H4 (cell line): ENCODE measurements around the gene CEP112. TPM values are rescaled to one million over a fixed set of nuclear protein-coding genes. Genes with fewer than 3 reads are reported as not detected.

ENCODE experiments used
- DNase-seq: peaks from one replicate; pipeline ENCODE4 v3.0.0-alpha.2; 2015; ENCODE audit warnings: low spot score
- total RNA-seq: library from RNA; depleted of rRNA; stranded (reverse); fragments of >200 nt; shearing (Covaris generic); gene quantifications from 2 replicates; pipeline ENCODE4 v1.2.3, GENCODE V29; 2014; rRNA removed

The CEP112 gene
- total RNA-seq, 1 experiment from 2014 or later, result 3.0 TPM

- DNase-seq, result no peak
These were observed 592.3 kb downstream of the CEP112 start for GRCh38 chr17:65599650-65600049.

- DNase-seq, result no peak
These were observed 593.2 kb downstream of the CEP112 start for GRCh38 chr17:65598746-65599145.

GRCh38 chr17:65595071-65595656 lies 596.8 kb downstream of the CEP112 start:
- no peak for DNase-seq

GRCh38 chr17:65593855-65594845 lies 597.8 kb downstream of the CEP112 start:
- DNase-seq, result no peak

- no peak for DNase-seq
These were observed 598.7 kb downstream of the CEP112 start for GRCh38 chr17:65593092-65593854.

GRCh38 chr17:65592125-65592965 lies 599.6 kb downstream of the CEP112 start:
- no peak for DNase-seq

GRCh38 chr17:65589321-65589720 lies 602.6 kb downstream of the CEP112 start:
- DNase-seq, result no peak

- no peak for DNase-seq
These were observed 603.6 kb downstream of the CEP112 start for GRCh38 chr17:65588181-65588808.

- DNase-seq, result no peak
These were observed 604.3 kb downstream of the CEP112 start for GRCh38 chr17:65587534-65588180.

GRCh38 chr17:65586899-65587298 lies 605.0 kb downstream of the CEP112 start:
- DNase-seq, result no peak

Other genes starting within 250 kb of the CEP112 start
- gene APOH, start 37.3 kb upstream of the CEP112 start, total RNA-seq, result not detected in 2 replicates
- gene PRKCA, start 110.5 kb upstream of the CEP112 start, total RNA-seq, result 10.1 and 12.7 TPM in 2 replicates